GM19452 (cell line): ENCODE measurements around the gene OGN.

ENCODE experiments used
- ATAC-seq: cut with Tn5 transposase; IDR thresholded peaks from one replicate; pipeline ENCODE4 v1.9.1; 2021; ENCODE audit not compliant: unreplicated experiment

The OGN gene

GRCh38 chr9:92349771-92350739 is 54.3 kb downstream of the OGN start:
- no peak for ATAC-seq

DNA sequence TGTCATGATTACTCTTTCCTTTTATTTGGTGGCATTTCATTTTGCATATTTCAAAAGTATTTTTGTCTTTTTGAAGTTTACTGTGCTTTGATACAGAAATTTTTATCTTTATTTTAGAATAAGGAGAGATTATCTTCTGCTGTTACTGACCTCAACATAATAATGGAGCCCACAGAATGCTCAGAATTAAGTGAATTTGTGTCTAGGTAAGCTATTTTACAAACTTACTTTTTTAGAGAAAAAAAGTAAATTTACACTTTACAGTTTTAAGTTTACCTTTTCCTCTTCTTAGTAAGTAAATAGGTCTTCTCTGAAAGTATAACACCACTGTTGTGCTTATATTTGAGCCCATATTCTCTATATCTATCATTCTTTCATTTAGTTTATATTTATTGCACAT is 58.8 kb downstream of the OGN start:
- ATAC-seq, result no peak

- no peak for ATAC-seq
Observed at GRCh38 chr9:92342825-92343488, 61.4 kb downstream of the OGN start.

DNA sequence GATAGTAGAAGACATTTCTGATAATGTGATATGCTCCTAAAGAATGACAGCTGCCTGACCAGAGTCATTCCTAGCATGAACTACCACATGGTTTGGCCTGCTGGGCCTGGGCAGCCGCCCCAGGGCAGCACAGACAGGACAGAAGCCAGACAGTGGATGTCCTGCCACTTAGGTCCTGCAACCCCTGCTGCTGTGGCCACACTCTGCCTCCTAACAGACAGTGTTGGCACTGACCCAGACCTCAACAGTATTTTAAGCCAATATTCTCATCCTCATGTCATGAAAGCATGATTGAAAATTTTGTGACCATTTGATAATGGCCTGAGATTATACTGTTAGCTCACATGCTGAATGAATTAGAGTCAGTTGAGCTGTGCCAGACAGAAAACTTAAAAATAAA is 62.8 kb downstream of the OGN start:
- no peak for ATAC-seq

DNA sequence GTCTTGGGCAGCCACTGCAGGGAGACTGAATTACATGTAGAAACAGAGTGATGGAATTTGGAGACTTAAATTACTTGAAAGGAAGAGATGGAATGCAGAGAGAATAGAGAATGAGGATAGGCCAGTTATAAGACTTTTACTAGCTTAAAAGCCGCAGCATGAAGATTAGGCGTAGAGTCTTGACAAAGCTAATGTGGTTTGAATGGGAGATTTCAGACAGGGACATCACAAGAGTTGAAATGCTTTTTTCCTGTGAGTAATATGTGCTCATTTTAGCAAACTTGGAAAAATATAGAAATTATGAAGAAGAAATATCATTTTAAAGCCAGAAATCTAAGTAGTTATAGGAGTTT is 71.1 kb downstream of the OGN start:
- no peak for ATAC-seq
